GM21528 (cell line): ENCODE results near the gene BEX3.
"Not testable (repeated sequence)": the region's sequence is repeated elsewhere in the genome, so short reads cannot be mapped to it uniquely, and the experiment has no call there.

Experiments
- ATAC-seq: cut with Tn5 transposase; IDR thresholded peaks from one replicate; pipeline ENCODE4 v1.9.1; 2021; ENCODE audit warnings: mild to moderate bottlenecking, moderate library complexity; ENCODE audit not compliant: unreplicated experiment, low FRiP score

BEX3 gene

DNA sequence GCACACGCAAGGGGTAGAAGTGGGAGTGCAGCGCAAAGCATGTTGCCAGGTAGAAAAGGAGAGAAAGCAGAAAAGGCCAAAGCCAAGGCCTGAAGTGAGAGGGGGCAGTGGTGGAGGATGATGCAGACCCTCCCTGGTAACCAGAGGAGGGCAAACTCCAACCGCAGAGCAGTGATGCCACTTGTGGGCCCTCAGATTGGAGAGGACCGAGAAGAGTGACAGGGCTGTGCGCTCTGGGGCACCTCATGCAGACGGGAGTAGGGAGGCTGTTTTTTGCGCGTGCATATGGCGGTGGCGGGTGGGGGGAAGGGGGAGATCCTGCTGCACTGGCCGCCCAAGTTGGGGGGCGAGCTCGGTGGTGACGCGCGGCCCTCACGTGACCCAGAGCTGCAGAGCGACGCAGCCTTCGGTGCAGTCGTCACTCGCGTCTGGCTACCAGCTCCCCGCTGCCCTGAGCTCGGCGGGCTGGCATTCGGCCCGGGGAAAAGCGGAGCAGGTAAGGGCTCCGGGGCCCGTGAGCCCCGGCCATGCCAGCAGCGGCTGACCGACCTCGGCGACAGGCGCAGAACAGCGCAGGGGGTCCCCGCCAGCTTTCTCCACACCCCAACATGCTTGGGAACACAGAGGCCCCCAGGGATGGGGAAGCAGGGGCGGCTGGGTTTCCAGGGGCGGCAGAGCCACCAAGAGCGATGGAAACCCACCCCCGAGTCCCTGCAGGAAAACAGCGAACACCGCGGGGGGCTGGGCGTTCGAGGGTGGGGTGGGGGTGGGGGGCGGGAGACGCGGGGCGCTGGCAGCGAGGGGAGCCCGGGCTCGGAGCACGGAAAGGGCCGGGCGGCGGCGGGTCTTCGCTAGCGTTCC, at the start of gene BEX3:
Gene BEX3 (plus strand): TSS at position 421 of the 861 bp plus-strand sequence. CDS start 984 bp downstream, outside the sequence.
- ATAC-seq = no peak

DNA sequence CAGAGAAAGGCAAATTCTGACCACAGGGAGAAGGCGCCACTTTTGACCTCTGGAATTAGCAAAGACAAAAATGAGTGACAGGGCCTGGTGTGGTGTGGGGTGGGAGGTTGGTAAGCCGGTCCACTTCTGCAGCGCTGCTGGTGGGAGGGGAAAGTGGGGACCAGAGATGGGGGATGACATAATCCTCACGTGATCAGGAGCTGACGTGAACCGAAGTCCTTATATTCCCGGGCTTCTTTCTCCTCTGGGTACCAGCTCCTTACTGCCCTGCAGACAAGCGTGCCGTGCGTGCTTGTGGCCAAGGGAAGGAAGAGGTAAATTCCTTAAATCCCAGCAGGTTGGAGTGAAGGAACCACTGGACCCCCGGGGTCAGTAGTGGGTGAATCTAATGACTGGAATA, 46.3 kb upstream of the BEX3 start, which contains the start of gene TCEAL7:
Gene TCEAL7 (plus strand): TSS at position 249 of the 400 bp plus-strand sequence. CDS start 1,165 bp downstream, outside the sequence.
- ATAC-seq = no peak

DNA sequence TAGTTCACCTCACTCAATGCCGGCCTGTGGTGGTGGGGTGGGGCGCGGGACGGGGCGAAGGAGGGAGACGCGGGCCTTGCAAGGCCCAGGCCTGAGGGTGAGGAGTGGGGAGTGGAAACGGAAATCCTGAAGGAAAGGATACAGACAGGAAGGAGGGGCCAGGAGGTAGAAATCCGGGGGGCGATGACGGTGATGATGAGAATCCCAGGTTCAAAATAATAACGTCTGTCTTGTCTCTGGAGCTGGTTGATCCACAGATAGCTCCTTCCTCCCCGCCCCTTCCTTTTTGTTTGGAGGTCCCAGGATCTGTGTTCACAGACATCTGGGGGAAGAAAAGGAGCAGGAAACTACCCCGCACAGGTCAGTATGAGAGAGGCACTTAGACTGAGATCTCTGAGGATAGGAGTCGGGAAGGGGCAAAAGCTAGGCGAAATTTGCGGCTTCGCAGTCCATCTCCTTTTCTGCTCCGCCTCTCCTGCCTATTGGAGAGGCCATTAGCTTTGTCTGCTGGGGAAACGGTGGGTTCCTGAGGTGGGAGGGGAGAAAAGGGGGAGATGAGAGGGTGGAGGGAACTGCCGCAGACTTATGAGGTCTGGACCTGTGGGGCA, 45.6 kb upstream of the BEX3 start:
- no peak for ATAC-seq

DNA sequence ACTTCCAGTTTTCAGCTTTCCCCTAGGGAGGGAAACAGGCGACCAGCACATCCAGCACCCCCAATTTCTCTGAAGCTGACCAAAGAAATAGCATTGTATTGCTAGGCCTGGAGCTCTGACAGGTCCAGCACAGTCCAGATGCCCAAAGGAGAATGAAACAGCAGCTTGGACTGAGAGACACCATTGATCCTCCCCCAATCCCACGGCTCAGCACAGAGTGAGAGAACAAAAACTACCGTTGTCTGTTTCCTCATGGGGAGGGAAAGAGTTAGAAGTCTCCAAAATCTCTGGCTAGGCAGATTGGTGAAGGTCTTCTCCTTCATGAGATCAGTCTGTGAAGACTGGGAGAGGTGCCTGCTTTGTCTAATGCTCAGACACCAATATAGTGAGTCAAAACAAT, 37.7 kb upstream of the BEX3 start:
- no peak for ATAC-seq

DNA sequence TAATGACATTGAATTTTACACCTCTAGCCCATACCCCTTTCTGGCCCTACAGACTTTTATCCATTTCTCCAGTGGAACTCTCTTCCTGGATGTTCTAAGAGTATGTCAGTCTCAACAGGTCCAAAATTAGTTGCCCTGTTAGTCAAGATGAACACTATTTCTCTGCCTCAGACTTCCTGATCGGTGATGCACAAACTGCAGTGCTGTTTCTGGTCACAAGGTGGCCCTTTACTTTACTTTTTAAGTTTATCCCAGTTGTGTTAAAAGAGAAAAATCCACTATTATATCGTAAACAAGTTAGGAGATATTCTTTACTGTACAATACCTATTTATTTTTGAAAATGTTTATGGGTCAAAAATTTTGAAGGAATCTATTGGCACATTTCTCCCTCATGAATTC, 33.2 kb upstream of the BEX3 start:
- ATAC-seq = no peak

DNA sequence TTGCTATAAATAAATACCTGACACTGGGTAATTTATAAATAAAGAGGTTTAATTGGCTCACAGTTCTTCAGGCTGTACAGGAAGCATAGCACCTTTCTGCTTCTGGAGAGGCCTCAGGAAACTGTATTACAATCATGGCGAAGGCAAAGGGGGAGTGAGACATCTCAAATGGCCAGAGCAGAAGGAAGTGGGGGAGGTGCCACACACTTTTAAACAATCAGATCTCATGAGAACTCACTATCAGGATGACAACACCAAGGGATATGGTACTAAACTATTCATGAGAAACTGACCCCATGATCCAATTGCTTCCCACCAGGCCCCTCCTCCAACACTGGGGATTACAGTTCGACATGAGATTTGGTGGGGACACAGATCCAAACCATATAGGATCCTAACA, 31.7 kb upstream of the BEX3 start:
- no peak for ATAC-seq

DNA sequence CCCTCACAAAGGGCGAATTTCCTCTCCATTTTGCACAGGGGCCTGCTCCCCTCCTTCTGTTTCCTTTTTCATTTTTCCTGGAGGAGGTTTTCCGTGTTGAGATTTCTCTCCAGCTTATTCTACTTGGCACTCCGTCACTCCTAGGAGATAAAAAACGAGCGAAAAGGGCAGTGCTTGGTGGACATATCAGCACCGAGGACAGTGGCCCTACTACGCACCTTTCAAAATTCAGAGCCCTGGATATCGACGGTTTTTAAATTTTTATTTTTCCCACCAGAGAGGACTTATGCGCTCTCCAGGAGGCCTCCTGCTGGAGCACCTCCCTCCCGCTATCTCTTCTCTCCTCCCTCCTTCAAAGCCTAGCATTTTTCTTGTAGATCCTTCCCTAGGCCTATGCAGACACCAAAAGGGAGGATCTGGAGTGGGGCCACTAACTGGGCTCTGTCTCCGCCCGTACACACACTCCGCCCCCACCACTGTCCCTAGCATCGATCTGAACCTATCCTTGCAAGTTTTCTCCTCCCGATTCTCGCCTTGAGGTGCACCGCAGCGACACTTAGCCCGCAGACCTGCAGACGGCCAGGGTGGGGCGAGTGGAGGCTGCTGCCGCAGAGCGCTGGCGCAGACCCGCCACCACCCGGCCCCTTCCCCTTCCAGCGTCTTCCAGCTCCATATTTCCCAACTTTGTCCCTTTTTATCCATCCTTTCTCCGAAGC, 28.5 kb upstream of the BEX3 start:
- no peak for ATAC-seq

DNA sequence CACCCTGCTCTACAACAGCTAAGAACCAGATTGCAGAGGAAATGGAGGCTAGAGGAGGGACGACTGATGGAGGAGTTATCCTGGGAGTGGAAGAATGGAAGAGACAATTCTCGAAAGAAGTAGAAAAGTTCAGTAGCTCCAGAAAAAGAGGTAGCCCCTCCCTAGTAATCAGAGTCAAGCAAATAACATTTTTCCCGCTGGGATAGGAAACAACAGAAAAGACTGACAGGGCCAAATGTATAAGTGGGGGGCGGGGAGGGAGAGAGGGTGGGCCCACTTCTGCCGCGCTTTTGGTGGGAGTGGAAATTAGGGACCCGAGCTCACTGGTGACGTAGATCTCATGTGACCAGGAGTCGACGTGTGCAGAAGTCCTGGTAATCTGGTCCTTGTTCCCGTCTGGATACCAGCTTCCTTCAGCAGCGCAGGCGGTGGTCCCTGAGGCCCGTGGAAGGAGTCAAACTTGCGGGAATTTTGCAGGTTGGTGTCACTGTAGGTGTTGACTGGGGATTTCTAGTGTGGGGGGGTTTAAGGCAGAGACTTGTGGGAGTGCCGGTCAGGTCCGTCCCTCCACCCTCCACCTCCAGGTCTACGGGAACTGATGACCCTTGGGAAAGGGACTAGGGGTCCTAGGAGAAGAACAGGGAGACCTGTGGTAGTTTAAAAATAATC, 20.1 kb upstream of the BEX3 start, which contains the start of gene TCEAL9:
Gene TCEAL9 (plus strand): TSS at position 377 of the 669 bp plus-strand sequence. CDS start 1,179 bp downstream, outside the sequence.
- ATAC-seq = no peak

DNA sequence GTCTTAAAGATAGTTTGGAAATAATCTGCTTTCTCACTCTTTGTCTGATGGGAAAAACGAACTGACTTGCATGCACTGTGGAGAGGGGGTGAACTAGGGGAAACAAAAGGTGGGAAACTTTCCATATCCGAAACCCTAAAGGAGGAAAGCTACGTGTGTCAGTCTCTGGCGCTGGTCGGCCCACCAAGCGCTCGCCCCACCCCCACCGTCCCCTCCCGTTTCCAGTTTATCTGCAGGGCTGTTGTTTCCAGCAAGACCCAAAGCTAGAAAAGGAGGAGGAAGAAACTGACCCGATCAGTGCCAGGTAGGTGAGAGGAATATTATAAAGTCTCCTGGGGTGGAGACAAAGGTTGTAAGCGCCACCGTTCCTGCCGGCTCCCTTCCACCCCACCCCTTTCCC, 19.5 kb upstream of the BEX3 start:
- ATAC-seq = no peak

DNA sequence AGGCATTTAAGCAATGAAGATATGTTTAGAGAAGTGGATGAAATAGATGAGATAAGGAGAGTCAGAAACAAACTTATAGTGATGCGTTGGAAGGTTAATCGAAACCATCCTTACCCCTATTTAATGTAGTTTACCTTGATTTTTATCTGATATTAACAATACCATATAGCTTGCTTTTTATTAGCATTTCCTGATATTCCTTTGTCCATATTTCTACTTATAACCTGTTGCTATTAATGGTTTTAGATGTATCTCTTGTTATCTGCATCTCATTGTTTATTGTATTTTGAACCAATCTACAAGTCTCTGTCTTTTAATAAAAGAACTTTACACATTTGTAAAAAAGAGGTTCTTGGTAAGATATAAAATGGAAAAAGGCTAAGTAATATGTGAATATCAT, 18.5 kb upstream of the BEX3 start:
- ATAC-seq = no peak

DNA sequence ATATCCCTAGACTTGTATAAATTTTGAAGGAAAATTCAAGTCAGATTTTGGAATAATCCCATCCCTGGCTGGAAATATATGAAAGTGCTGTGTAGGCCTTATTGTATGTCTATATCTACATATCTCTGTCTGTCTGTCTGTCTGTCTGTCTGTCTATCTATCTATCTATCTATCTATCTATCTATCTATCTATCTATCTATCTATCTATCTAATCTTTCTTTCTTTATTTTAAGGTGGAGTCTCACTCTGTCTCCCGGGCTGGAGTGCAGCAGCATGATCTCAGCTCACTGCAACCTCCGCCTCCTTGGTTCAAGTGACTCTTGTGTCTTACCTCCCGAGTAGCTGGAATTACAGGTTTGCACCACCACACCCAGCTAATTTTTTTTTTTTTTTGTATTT, 16.7 kb upstream of the BEX3 start:
- not testable (repeated sequence) for ATAC-seq

DNA sequence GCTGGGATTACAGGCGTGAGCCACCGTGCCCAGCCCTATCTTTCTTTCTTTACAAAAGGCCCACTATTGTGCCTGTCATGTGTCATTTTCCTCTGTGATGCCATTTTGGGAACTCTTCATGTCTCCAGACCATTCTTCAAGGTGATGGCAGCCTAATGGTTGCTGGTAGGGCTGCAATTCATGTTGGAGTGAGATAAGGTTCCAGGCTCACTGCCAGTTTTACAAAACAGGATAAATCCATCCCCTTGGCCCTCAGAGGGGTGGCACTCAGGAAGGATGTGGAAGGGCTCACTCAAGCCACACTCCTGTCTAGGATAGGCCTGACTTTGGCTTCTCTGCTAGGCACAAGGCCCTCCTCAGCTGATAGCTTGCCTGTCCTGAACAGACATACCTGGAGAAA, 16.2 kb upstream of the BEX3 start:
- ATAC-seq = no peak

DNA sequence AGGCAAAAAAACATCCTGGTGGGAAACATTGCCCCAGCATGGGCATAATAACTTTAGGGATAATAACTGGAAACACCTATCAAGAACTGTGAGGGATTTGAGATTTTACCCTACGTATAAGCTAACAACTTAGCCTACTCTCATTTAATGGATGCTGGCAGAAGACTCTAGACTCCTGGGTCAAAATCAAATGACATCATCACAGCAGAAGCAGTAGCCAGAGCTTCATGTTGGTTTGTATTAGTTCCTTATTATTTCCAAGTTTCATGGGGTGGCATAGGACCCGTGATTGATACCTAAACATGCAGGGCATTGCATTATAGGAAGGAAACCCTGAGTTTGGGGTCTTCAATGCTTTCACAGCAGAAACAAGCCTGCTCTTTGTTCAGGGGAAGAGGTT, 15.4 kb upstream of the BEX3 start:
- no peak for ATAC-seq

DNA sequence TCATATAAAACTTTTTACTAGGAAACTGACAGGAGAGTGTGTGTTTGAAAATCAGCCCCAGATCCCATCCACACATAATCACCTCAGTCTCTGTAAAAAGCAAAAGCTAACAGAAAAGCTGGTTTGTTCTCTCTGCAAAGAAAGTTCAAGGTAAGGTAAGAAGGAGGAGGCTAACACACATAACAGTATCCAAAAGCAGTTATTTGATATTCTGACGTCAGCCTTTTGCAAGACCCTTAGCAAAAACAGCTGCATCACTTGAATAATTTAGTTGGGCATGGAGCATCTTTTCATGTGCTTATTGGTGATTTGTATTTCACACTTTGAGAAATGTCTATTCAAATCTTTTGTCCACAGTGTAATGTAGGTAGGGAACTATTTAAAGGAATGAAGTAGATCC, 14.5 kb upstream of the BEX3 start:
- ATAC-seq = no peak

DNA sequence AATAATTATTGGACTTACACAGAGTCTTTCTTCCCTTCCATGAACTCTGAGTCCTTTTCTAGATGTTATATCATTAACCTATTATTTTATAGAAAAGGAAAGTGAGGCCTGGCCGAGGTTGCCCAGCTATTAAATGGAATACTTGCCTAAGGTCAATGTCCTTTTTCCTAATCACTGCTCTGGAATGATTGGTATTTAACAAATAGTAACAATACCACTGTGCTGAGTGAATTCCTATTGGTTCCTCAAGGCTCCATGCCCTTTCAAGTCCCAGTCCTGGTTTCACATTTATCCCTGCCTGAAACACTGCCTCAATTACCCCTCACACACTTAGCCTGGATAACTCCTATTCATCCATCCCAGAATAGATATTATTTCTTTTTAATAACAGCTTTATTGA, 13.9 kb upstream of the BEX3 start:
- ATAC-seq = no peak

DNA sequence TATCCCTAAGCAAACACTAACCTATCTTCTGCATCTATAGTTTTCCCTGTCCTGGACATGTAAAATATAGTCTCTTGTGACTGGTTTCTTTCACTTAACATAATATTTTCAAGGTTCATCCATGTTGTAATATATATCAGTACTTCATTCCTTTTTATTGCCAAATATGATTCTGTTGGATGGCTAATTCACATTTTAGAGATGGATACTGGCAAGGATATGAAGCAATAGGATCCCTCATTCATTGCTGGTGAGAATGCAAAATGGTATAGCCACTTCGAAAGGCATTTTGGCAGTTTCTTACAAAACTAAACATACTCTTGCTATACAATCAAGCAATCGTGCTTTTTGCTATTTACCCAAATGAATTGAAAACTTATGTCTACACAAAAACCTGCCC, 13.3 kb upstream of the BEX3 start:
- no peak for ATAC-seq

DNA sequence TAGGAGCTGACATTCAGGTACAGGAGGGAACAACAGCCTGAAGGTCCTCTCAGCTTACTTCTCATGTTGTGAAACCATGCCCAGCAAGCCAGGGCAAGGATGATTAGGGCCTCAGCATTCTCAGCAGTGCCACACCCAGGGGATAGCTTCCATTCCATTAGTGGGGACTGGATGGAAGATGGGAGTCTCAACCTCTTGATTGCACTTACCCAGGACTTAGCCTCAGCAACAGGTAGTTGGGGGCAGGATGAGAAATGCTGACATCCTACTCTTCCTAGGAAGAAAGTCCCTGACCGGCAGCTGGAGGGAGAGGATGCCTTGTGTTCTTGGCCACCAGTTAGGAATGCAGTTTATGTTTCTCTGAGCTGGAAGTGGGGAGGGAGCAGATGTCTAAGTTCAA, 8.8 kb upstream of the BEX3 start:
- ATAC-seq = no peak

DNA sequence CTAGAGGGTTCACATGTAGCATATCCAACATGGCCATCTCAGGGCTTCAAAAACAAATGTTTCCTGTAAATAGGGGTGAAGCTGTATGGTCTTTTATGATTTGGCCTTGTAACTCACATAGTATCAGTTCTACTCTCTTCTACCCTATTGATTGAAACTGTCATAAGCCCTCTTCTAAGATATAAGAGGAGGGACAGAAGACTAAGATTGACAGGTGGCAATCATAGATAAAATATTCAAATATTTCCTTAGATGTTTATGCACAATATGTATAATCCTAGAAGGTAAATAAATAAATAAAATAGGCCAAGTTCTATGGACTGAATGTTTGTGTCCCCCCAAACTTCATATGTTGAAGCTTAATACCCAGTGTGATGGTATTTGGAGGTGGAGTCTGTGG, 6.9 kb upstream of the BEX3 start:
- no peak for ATAC-seq

DNA sequence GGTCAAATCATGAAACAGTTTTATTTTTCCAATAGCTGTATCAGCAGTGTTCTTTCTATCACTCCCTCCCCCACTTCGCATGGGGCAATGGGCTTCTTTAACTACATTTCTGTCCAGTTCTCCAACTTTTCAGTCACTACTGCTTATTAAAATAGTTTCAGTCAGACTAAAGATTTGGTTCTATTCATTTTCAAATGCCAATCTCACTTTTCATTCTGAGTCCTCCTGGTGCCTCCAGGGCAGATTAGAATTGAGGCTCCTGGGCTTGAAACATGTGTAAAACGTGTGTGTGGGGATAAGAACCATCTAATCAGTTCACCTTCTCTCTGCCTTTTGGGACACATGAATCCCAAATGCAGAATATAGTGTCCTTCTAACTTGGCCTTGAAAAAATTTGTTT, 3.5 kb upstream of the BEX3 start:
- no peak for ATAC-seq

DNA sequence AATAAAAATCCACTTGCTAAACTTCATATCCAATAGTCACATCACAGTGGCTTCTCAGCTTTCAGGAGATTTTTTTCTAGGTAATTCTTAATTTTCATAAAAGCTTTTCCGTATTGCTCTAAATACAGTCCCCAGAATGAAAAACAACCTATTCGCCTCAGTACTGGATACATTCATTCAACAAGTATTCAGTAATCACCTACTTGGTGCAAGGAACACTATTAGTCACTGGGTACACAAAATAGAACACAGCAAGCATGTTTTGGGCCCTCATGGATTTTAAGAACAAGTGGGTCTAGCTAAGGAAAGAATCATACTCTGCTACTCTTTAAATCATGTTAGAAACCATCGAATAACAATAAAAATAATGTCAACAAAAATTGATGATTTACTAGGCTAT, 2.8 kb upstream of the BEX3 start:
- no peak for ATAC-seq

DNA sequence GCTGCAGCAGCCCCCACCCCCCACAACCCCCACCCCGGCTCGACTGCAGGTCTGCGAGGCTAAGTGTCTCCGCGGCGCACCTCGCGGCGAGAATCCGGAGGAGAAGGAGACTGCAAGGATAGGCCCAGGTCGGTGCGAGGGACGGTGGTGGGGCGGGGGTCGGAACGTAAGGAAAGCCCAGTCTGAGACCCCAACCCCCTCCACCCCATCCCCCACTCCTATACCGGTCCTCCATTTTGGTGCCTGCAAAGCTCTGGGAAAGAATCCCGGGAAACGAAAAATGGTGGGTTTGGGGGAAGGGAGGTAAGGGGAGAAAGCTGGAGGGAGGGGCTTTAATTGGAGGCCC, 614 bp downstream of the BEX3 start:
- no peak for ATAC-seq
